ELR (cell line): ENCODE data around the gene COMMD10.
"Not testable (repeated sequence)": the region's sequence is repeated elsewhere in the genome, so short reads cannot be mapped to it uniquely, and the experiment has no call there.

Experiments used
- DNase-seq: peaks from one replicate; pipeline ENCODE4 v3.0.0-alpha.2; 2015; ENCODE audit warnings: low read depth

The COMMD10 gene

DNA sequence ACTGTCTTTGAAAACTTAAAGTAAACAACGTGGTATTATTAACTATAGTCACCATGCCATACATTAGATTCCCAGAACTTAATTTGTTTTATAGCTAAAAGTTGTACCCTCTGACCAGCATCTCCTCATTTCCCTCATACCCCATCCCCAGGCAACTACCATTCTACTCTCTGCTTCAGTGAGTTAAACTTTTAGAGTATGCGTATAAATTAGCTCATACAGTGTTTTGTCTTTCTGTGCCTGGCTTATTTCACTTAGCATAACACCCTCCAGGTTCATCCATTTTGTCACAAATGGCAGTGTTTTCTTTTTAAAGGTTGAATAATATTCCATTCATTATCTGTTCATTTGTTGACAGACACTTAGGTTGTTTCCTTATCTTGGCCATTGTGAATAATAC lies 14.2 kb downstream of the COMMD10 start:
- DNase-seq, result no peak

DNA sequence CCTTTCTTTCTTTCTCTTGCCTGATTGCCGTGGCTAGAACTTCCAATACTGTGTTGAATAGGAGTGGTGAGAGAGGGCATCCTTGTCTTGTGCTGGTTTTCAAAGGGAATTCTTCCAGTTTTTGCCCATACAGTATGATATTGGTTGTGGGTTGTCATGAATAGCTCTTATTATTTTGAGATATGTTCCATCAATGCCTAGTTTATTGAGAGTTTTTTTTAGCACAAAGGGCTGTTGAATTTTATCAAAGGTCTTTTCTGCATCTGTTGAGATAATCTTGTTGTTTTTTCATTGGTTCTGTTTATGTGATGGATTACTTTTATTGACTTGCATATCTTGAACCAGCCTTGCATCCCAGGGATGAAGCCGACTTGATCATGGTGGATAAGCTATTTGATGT lies 20.1 kb downstream of the COMMD10 start:
- not testable (repeated sequence) for DNase-seq

DNA sequence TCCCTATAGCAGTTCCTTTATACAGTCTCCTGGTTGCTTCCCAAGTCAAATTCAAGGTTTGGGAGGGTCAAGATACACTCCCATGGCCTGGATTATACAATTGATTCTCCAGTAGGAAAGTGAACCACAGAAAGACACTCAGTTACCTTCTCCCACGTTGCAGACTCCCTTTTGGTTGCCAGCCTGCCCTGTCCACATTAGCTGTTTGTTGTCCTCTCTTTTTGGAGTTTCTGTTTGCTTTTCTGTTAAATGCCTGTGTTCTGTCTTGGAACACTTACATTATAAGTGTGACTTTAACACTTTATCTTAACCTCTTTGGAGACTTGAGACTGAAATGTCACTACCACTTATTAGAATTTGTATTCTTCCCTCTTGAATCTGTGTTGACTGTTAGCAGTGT lies 30.3 kb downstream of the COMMD10 start:
- DNase-seq, result no peak

DNA sequence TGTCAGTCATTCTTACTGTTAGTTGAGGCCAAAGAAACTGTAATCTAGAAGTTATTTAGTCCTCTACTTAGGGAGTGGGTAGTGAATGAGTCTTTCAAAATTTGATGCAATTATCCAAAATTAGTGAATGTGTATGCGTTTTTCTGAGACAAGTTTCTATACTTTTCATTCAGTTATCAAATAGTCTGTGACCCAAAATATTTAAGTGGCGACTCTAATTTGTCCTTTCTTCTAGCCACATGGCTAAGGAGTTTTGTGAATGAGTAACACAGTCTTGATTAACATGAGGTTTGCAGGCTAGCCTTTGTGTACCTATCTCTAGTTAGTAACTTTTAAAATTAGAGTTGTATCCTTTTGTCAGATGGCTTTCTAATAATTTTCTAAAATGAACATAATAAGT lies 45.6 kb downstream of the COMMD10 start:
- DNase-seq, result peak; percentile 78

DNA sequence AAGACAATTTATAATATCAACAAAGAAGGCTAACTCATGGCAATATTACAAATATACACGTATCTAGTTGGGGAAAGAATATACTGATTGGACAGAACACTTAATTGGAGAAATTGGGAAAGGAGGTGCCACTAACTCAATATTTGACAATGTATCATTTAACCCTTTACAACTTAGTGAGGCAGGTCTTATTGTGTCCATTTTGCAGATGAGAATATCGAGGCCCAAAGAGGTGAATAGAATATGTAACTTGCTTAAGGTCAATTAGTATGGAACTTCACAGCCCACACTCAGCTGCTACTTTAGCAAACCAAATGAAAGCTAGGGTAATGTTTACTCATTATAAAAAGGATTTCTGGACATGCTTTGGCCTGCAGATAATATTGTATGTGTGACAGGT lies 46.2 kb downstream of the COMMD10 start:
- no peak for DNase-seq

DNA sequence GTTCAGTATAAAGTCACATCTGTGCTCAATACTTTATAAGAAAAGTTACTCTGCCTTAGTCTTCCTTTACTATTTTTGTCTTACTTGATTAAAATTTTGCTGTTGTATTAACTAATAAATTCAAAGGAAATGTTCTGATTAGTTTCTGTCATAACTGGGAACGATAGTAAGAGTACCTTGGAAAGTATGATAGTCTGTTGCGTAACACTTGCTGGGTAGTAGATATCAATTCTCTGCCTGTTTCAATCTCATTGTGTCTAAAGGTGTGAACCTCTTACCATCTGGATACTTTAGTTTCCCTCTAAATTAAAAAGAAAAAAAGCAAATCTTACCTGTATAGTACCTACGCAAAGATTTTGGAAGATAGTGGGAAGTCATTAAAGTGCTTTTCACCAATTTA lies 48.5 kb downstream of the COMMD10 start:
- DNase-seq, result no peak

DNA sequence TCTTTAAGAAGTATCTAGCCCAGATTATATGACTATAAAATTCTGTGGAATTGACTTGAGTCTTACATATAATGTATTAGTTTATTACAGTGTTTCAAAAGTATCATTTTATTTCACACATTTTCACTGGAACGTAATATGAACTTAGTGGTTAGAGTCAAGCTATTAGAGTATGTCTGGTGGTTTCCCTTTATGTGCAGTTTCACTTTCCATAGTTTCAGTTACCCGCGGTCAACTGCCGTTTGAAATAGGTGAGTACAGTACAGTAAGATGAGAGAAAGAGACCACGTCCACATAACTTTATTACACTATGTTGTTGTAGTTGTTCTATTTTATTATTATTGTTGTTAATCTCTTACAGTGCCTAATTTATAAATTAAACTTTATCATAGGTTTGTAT lies 50.5 kb downstream of the COMMD10 start:
- no peak for DNase-seq

DNA sequence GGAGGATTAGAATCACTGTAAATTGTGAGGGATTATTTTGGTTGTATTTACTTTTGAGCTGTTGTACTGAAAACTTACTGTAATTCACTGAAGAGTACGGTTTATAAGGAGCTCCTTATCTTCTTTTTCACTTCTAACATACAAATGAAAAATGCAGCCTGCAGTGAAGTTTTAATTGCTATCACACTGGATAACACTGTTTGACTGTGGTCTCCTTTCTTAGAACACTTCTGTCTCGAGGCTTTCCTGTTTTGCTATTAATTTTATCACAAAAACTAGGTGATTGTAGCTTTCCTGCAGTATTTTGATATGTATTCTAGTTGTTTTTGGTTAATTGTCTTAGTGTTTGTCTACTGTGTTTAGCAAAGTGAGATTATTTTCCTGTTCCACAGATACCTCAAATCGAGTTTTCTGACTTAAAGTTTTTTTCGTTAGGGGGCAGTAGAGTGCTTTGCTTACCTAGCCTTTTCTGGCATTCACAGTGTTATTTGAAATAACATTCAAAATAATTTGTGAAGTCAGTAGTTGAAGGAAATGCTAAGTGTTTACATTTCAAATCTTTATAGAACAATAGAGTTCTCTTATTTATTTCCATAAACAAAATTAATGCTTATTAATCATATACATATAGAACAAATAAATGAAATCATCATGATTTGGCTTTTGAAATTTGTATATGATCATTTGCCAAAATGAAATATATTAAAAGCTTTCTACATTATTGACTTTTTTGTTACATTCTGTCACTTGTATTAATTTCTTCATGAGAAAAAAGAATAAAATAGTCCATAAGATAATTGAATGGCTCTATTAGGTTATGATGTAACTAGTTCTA lies 52.9 kb downstream of the COMMD10 start:
- peak; percentile 73 for DNase-seq

DNA sequence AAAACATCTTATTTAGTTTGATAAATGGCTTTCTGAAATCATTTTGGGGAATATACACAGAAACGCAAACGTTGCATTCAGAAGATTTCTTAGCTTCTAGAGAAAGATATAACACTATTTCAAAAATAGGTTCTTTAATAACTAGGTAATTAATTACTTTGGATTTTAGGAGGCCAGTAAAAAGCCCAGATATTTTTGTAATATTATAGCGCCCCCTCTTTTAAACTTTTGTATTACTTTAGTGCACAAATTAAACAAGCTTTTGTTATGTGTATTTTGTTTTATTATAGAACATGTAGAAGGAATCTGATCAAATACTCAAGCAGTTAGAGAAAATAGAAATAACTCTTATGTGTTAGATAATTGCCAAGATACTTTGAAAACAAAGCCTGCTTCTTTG lies 57.7 kb downstream of the COMMD10 start:
- no peak for DNase-seq

DNA sequence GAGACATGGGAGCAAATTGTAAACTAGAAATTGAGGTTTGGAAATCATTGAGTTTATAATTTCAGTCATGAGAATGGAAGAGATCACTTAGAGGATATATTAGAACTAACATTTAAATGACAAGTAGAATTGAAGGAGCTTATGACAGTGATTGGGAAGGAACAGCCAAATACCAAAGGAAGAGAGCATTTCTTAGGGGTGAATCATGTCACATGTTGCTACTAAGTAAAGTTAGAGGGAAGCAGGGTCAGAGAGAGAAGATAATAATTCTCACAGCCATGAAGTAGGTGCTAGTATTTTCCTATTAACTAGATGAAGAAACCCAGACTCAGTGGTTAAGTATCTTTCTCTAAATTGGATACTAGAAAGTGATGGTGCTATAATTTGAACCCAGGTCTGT lies 59.3 kb downstream of the COMMD10 start:
- DNase-seq, result peak; percentile 49

DNA sequence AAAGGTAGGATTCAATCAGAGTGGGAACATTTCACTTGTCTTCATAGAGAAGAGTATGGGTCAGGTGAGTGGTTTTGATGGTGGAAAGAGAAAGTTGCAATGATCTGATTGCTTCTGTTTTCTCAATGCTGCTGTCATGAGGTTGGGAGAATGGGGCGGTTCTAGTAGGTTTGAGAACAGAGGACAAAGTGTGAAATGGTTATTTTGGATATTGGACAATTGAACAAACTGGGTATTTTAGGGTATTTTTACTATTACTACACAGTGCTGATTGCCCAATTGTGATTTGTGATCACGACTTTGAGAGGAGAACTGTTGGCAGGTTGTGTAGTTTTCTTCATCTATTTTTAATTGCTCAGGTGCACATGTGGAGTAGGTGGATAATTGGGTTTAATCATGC lies 60.2 kb downstream of the COMMD10 start:
- DNase-seq, result no peak

DNA sequence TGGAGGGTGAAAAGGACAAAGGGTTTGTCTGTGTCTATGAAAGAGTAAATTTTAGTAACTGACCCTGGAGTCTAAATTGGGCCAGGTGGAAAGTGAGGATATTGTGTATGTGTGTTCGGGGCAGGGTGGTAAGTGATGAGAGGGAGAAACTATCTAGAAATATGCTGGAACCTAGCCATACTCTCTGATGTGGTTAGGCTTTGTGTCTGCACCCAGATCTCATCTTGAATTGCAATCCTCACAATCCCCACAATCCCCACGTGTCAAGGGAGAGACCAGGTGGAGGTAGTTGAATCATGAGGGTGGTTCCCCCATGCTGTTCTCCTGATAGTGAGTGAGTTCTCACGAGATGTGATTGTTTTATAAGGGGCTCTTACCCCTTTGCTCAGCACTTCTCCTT lies 60.6 kb downstream of the COMMD10 start:
- DNase-seq, result no peak

DNA sequence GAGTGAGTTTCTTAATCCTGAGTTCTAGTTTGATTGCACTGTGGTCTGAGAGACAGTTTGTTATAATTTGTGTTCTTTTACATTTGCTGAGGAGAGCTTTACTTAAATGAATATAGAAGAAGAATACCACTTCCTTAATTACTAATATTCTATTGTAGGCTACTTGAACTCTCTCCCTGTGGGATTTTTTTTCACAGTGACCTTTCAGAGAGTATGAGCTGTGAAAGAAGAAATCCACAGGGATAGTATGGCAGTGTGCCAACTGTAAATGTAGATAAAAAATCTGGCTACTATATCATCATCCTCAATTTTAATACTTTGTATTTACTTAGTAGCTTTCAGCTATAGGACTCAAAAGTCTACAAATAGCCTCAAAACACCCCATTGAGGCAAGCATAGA lies 67.3 kb downstream of the COMMD10 start:
- no peak for DNase-seq

DNA sequence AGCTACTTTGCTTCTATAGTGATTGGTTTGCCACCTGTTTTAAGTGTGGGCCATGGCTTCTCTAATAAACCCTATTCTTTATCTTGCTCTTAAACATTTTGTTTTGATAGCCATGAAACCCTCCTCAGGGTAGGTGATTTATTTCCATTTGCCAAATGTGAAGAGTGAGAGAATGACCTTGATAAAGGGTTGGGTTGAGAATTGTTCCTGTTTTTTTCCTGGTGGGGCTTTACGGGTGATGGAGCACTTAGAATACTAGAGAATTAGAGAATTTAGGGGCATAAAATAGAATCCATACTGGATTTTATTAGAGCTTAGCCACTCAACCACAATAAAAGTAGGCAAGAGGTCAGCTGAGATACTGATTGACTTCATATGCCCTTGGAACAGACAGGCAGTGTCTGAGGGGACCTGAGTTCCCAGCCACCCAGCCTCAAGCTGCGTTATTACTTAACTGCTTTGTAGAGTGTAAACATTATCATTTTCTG lies 68.9 kb downstream of the COMMD10 start:
- no peak for DNase-seq

DNA sequence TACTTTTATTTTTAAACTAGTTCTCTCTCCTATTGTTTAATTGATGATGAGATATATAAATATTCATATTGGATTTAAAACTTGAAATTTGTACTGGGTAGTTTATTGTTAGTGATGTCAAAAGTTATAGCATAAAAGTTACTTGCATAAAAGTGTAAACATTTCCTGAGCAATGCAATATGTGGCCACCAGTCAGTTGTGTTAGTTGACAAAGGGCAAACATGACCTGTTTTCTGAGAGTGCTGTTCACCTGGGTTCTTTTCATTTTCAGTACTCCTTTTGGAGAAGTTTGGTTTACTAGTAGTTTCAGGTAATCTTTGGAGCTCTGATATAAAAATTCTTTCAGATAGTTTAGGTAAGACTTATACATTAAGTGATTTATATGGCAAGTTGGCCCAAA lies 69.4 kb downstream of the COMMD10 start:
- no peak for DNase-seq

DNA sequence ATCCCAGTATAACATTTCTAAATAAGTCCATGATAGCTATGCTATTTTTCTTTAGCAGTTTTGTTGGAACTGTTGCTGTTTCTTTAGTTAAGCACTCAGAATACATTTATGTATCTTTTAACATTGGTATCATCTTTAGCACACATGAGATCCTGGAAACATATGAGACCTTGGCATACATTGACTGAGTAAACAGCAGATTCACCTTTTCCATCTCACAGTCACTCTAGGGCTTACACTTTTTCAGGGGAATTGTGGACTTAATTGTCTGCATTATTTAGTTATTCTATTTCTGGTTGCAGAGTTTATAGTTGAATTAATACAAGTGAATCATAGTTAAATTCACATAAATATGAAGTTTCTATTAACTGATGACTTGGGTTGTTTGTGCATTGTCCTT lies 70.1 kb downstream of the COMMD10 start:
- DNase-seq, result no peak

DNA sequence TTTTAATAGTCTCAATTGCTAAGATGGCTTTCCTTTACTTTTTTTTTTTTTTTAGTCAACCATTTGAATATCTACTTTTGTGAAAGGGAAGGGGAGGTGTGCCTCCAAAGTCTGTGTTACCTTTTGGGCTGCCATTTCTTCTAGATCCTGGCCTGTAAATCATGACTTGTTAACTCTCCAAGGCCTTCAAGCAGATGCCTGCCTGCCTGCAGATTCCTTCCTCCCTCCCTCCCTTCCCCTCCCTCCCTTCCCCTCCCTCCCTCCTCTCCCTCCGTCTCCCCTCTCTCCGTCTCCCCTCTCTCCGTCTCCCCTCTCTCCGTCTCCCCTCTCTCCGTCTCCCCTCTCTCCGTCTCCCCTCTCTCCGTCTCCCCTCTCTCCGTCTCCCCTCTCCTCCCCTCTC lies 73.1 kb downstream of the COMMD10 start:
- no peak for DNase-seq

DNA sequence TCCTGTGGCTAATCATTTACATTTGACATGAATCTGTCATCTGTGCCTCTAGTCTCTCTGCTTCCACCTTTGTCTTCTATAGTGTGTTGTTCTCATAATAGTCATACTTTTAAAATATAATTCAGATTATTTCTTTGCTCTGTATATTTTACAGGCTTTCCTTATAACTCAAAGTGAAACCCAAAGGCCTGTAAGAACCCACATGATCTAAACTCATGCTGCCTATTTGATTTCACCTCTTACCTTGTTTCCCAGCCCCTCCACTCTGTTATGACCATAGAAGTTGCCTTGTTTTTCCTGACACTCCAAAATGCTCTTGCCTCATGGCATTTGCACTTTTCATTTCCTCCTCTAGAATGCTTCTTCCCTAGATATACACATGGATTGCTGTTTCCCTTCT lies 74.2 kb downstream of the COMMD10 start:
- no peak for DNase-seq

DNA sequence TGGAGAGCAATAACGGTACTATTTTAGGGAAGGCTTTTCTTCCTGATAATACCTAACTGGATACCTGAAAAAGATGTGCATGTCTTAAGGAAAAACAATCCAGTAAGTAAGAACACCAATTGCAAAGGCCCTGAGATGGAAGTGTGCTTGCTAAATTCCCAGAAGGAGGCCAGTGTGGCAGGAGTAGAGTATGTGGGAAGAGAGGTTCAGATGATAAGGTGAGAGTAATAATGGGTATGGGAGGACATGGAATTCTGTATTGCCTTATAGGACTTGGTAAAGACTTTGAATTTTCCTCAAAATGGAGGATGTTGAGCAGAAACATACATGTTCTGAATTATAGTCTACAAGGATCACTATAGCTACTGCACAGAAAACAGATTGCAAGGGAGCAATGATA lies 89.3 kb downstream of the COMMD10 start:
- no peak for DNase-seq

DNA sequence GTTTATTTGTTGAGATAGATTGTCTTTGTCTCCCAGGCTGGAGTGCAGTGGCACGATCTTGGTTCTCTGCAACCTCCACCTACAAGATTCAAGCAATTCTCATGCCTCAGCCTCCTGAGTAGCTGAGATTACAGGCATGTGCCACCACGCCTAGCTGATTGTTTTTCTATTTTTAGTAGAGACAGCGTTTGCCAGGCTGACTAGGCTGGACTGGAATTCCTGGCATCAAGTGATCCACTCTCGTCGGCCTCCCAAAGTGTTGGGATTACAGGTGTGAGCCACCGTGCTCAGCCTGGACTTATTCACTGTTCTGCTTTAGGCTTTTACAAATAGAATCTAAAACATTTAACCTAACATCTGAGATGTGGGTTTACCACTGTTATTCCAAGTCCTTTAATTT lies 91.3 kb downstream of the COMMD10 start:
- peak; percentile 9 for DNase-seq

DNA sequence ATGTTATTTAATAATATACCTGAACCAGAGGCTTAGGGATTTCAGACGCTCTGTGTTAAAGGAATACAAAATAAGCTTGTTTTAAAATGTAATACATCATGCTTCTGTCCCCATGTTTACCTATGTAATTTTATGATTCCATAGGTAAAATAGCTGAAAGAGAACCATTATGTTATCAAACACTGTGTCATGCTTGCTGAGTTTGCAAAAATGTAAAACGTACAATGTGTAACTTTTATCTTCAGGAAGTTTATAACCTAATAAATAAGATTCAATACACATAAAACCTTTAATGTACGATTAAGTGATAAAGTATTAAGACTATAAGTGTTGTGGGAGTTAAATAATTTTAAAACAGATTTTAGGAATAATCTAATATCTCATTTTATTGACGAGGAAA lies 94.1 kb downstream of the COMMD10 start:
- DNase-seq, result no peak

DNA sequence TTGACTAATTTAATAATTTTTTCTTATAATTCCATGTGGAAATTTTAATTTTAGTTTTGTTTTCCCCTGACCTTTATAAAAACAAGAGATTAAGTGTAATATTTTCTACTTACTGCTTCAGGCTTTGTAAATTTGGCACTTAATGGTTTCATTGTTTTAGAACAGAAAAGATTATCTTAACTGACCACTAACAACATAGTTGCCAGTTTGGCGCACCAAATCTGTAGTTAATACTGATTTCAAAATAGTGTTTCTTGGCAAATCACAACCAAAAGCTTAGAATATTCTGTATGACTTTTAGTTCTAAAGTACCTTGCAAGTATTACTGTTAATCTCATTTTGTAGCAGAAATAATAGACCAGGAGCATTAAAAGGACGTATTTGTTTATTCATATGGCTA lies 124.3 kb downstream of the COMMD10 start:
- DNase-seq, result no peak

DNA sequence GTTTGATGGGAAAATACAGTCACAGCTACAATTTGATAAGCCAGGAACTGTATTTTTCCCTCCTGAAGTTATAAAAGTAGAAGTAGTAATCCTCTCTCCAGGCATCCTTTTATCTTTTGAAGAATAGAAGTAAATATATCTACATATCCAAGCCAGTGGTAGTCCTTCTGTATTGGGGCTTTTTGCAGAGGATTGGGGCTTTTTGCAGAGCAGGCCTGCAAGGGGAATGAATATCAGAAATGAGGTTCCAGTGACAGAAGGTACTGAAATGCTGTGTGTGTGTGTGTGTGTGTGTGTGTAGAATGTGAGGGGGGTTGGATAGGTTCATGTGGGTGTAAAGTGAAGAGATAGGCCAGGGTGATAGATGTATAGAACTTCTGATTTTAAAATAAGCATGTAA lies 127.4 kb downstream of the COMMD10 start:
- no peak for DNase-seq

DNA sequence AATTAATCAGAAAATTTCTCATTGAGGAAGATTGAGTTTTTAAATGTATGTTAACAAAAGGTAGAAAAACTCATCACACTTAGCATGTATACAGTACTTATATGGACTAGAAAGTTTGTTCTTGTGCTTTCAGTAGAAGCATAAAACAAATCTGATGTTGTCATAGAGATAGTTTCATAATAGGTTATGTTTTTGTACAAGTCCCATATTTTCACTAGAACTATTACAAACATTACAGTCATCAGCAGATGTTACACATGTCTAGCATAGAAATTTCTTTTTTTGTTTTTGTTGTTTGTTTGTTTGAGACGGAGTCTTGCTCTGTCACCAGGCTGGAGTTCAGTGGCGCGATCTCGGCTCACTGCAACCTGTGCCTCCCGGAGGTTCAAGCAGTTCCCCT lies 131.4 kb downstream of the COMMD10 start:
- DNase-seq, result no peak
